Measurements from ENCODE around the gene TMEM114.
"Not testable (repeated sequence)": the region's sequence is repeated elsewhere in the genome, so short reads cannot be mapped to it uniquely, and the experiment has no call there.

TMEM114 gene

GRCh38 chr16:8572919-8573724 lies 17.2 kb downstream of the TMEM114 start:
- no peak for DNase-seq (ENCODE audit: low read depth)

- no peak for DNase-seq (ENCODE audit: low read depth)
Measured at GRCh38 chr16:8572063-8572918, 18.0 kb downstream of the TMEM114 start.

GRCh38 chr16:8571061-8571596 lies 19.2 kb downstream of the TMEM114 start:
- DNase-seq (ENCODE audit: low read depth), result no peak

GRCh38 chr16:8570393-8570792 lies 19.9 kb downstream of the TMEM114 start:
- DNase-seq (ENCODE audit: low read depth), result not testable (repeated sequence)

- no peak for DNase-seq (ENCODE audit: low read depth)
Measured at GRCh38 chr16:8569650-8570346, 20.5 kb downstream of the TMEM114 start.

GRCh38 chr16:8568231-8568617 lies 22.1 kb downstream of the TMEM114 start:
- DNase-seq (ENCODE audit: low read depth), result no peak

- peak; percentile 70 for DNase-seq (ENCODE audit: low read depth)
Measured at GRCh38 chr16:8567355-8568230, 22.7 kb downstream of the TMEM114 start.

- DNase-seq (ENCODE audit: low read depth), result no peak
Measured at GRCh38 chr16:8565498-8565897, 24.8 kb downstream of the TMEM114 start.

- no peak for DNase-seq (ENCODE audit: low read depth)
Measured at GRCh38 chr16:8564934-8565345, 25.4 kb downstream of the TMEM114 start.

GRCh38 chr16:8563944-8564540 lies 26.3 kb downstream of the TMEM114 start:
- DNase-seq (ENCODE audit: low read depth), result not testable (repeated sequence)

GRCh38 chr16:8561496-8561895 lies 28.8 kb downstream of the TMEM114 start:
- no peak for DNase-seq (ENCODE audit: low read depth)

GRCh38 chr16:8555400-8555799 lies 34.9 kb downstream of the TMEM114 start:
- DNase-seq (ENCODE audit: low read depth), result no peak

- DNase-seq (ENCODE audit: low read depth), result no peak
Measured at GRCh38 chr16:8554881-8555280, 35.4 kb downstream of the TMEM114 start.

GRCh38 chr16:8554022-8554421 lies 36.3 kb downstream of the TMEM114 start:
- no peak for DNase-seq (ENCODE audit: low read depth)

- DNase-seq (ENCODE audit: low read depth), result no peak
Measured at GRCh38 chr16:8552487-8553221, 37.7 kb downstream of the TMEM114 start.

- DNase-seq (ENCODE audit: low read depth), result no peak
Measured at GRCh38 chr16:8551388-8552332, 38.7 kb downstream of the TMEM114 start.

GRCh38 chr16:8550728-8551387 lies 39.5 kb downstream of the TMEM114 start:
- DNase-seq (ENCODE audit: low read depth), result no peak

GRCh38 chr16:8549843-8550412 lies 40.4 kb downstream of the TMEM114 start:
- DNase-seq (ENCODE audit: low read depth), result no peak
